CD4-positive, alpha-beta memory T cell (primary cell): ENCODE data around the gene NPBWR2. TPM values are rescaled to one million over a fixed set of nuclear protein-coding genes. Genes with fewer than 3 reads are reported as not detected.
A peak's percentile ranks its signal among the peaks of the same experiment; 100 is the strongest.
"Not testable (repeated sequence)": the region's sequence is repeated elsewhere in the genome, so short reads cannot be mapped to it uniquely, and the experiment has no call there.

Source experiments
- CTCF ChIA-PET: fragments of 350-600 bp; sonication (Branson Sonifier 250); formaldehyde crosslinking; loops from one replicate; lab custom pipeline; 2021; ENCODE audit warnings: inconsistent platforms; ENCODE audit not compliant: partially characterized antibody; lab: Charles Lee
- POLR2A ChIA-PET: fragments of 350-600 bp; sonication (Branson Sonifier 250); formaldehyde crosslinking; loops from one replicate; lab custom pipeline; 2021; ENCODE audit not compliant: partially characterized antibody; lab: Charles Lee
- DNase-seq, 5 donors: peaks; one replicate each; pipeline versions ENCODE4 v3.0.0 to v3.0.0-alpha.2; 2020 to 2022; ENCODE audit warnings: mixed read lengths in 1 of 5
- H3K27ac ChIP-seq: one replicate; pipeline ENCODE4 v1.7.0; 2013; ENCODE audit warnings: low read depth, low read length
- H3K27me3 ChIP-seq: 2 replicates; pipeline ENCODE4 v1.7.0; 2013; ENCODE audit warnings: mild to moderate bottlenecking, low read length, moderate library complexity; ENCODE audit not compliant: insufficient read depth
- H3K36me3 ChIP-seq: 2 replicates; pipeline ENCODE4 v1.7.0; 2013; ENCODE audit warnings: mild to moderate bottlenecking, low read length, moderate library complexity; ENCODE audit not compliant: insufficient read depth
- H3K4me1 ChIP-seq: 2 replicates; pipeline ENCODE4 v1.7.0; 2013; ENCODE audit warnings: mild to moderate bottlenecking, low read length, moderate library complexity; ENCODE audit not compliant: insufficient read depth
- H3K4me3 ChIP-seq, 2 donors: one replicate each; pipeline ENCODE4 v1.7.0; 2013; ENCODE audit warnings: low read length in 2 of 2, mild to moderate bottlenecking in 1 of 2
- H3K9me3 ChIP-seq, 2 donors: one replicate each; pipeline ENCODE4 v1.7.0; 2013; ENCODE audit warnings: low read length in 2 of 2, control low read depth in 1 of 2; ENCODE audit not compliant: control insufficient read depth in 1 of 2
- H3K27ac Mint-ChIP-seq, 7 donors: one replicate each; pipeline ENCODE4 v1.8.0; 2020 to 2021; ENCODE audit warnings: mixed read lengths in 7 of 7, mild to moderate bottlenecking in 6 of 7, inconsistent platforms in 3 of 7, moderate library complexity in 3 of 7
- H3K27me3 Mint-ChIP-seq, 2 donors: one replicate each; pipeline ENCODE4 v1.8.0; 2020 to 2021; ENCODE audit warnings: mixed read lengths in 2 of 2
- H3K36me3 Mint-ChIP-seq, 2 donors: one replicate each; pipeline ENCODE4 v1.8.0; 2020 to 2021; ENCODE audit warnings: mixed read lengths in 2 of 2, inconsistent platforms in 1 of 2, mild to moderate bottlenecking in 1 of 2
- H3K4me1 Mint-ChIP-seq, 4 donors: one replicate each; pipeline ENCODE4 v1.8.0; 2020 to 2021; ENCODE audit warnings: mixed read lengths in 4 of 4, mild to moderate bottlenecking in 1 of 4
- H3K4me3 Mint-ChIP-seq, 8 donors: one replicate each; pipeline ENCODE4 v1.8.0; 2020 to 2021; ENCODE audit warnings: mixed read lengths in 8 of 8, mild to moderate bottlenecking in 7 of 8, moderate library complexity in 6 of 8, inconsistent platforms in 3 of 8
- H3K9me3 Mint-ChIP-seq, 8 donors: one replicate each; pipeline ENCODE4 v1.8.0; 2020 to 2021; ENCODE audit warnings: mixed read lengths in 8 of 8, mild to moderate bottlenecking in 5 of 8, inconsistent platforms in 3 of 8, moderate library complexity in 1 of 8
- intact Hi-C: fragments of 100-400 bp; cut with micrococcal nuclease; formaldehyde crosslinking; loops from one replicate; pipeline ENCODE4 v1.15.1; 2023
- polyA plus RNA-seq, 2 donors: library from polyadenylated mRNA; unstranded; fragments of 300-500 nt; fragmentation: Illumina TruSeq; gene quantifications; one replicate each; pipeline ENCODE4 v1.2.3, GENCODE V29; 2021
- total RNA-seq, 2 experiments: library from RNA; stranded (reverse); gene quantifications; one replicate each; pipeline ENCODE4 v1.2.3, GENCODE V29; 2021

NPBWR2 gene
- total and polyA plus RNA-seq, 4 experiments from 2014 or later, result not detected

DNA sequence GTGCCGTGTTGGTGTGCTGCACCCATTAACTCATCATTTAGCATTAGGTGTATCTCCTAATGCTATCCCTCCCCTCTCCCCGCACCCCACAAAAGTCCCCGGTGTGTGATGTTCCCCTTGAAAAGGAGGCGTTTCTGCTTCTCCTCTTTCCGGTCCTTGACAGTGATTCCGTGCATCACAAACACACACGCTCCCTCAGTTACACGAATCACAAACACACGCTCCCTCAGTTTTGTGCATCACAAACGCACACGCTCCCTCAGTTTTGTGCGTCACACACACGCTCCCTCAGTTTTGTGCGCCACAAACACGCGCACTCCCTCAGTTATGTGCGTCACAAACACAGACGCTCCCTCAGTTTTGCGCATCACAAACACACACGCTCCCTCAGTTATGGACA lies 27.4 kb upstream of the NPBWR2 start:
- H3K27ac ChIP-seq, H3K36me3 ChIP-seq, H3K4me3 ChIP-seq, H3K4me1 Mint-ChIP-seq, intact Hi-C loops, H3K4me3 Mint-ChIP-seq, H3K9me3 ChIP-seq, H3K36me3 Mint-ChIP-seq, CTCF ChIA-PET, POLR2A ChIA-PET, DNase-seq, H3K27me3 ChIP-seq, H3K4me1 ChIP-seq, H3K9me3 Mint-ChIP-seq: not testable (repeated sequence)
- Mint-ChIP-seq H3K27ac (peak overlapping the region in 1 of 7 donors; percentile 86), H3K27me3 (peaks cover 2 to 11% of the 10 kb centered on the region in 2 donors)

GRCh38 chr20:64133951-64134407 lies 26.6 kb upstream of the NPBWR2 start:
- Mint-ChIP-seq H3K27me3 (peaks cover 7 to 14% of the 10 kb centered on the region in 2 donors), H3K4me3 (no peak overlapping the region), H3K9me3 (peaks cover 0 to 3% (median 0%) of the 10 kb centered on the region in 8 donors), H3K4me1 (no peaks in the 10 kb centered on the region), H3K27ac (no peak overlapping the region), H3K36me3 (no peaks in the 10 kb centered on the region)
- H3K36me3 ChIP-seq, result no peaks in the 10 kb centered on the region
- no peaks in the 10 kb centered on the region for H3K4me1 ChIP-seq
- no peak overlapping the region for H3K27ac ChIP-seq
- no peak for DNase-seq
- H3K27me3 ChIP-seq, result no peaks in the 10 kb centered on the region
- intact Hi-C loops, result no loop called here
- H3K9me3 ChIP-seq, result no peaks in the 10 kb centered on the region
- POLR2A ChIA-PET, result no interaction called here
- CTCF ChIA-PET, result no interaction called here
- no peak overlapping the region for H3K4me3 ChIP-seq

GRCh38 chr20:64131406-64131805 lies 24.0 kb upstream of the NPBWR2 start:
- no peak for DNase-seq
- intact Hi-C loops, result no loop called here
- H3K9me3 Mint-ChIP-seq, result peaks cover 0 to 3% (median 0%) of the 10 kb centered on the region in 8 donors
- H3K36me3 Mint-ChIP-seq, result no peaks in the 10 kb centered on the region
- Histone ChIP-seq H3K27ac (no peak overlapping the region), H3K4me3 (no peak overlapping the region), H3K27me3 (no peaks in the 10 kb centered on the region), H3K9me3 (no peaks in the 10 kb centered on the region), H3K4me1 (no peaks in the 10 kb centered on the region), H3K36me3 (no peaks in the 10 kb centered on the region)
- no peak overlapping the region for H3K4me3 Mint-ChIP-seq
- no peaks in the 10 kb centered on the region for H3K4me1 Mint-ChIP-seq
- peaks cover 13 to 16% of the 10 kb centered on the region in 2 donors for H3K27me3 Mint-ChIP-seq
- ChIA-PET CTCF (no interaction called here), POLR2A (no interaction called here)
- H3K27ac Mint-ChIP-seq, result no peak overlapping the region

DNA sequence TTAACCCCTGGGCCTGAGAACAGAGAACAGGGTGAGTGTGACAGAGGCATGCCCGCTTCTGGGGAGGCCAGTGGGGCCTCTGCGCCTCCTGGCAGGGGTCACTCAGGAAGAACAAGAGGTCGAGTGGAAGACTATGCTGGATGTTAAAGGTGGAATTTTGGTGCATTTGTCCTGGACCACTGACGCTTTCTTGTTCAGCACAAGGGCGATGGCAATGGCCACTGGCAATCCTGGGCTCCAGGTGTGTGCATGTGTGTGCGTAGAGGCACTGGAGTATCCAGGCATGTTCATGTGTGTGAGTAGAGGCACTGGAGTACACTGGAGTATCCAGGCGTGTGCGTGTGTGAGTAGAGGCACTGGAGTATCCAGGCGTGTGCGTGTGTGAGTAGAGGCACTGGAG lies 23.5 kb upstream of the NPBWR2 start:
- Mint-ChIP-seq H3K27ac (no peak overlapping the region), H3K9me3 (peaks cover 0 to 2% (median 0%) of the 10 kb centered on the region in 8 donors), H3K27me3 (peaks cover 13 to 15% of the 10 kb centered on the region in 2 donors), H3K4me1 (no peaks in the 10 kb centered on the region), H3K36me3 (no peaks in the 10 kb centered on the region), H3K4me3 (no peak overlapping the region)
- Histone ChIP-seq H3K4me3 (no peak overlapping the region), H3K27me3 (no peaks in the 10 kb centered on the region), H3K4me1 (no peaks in the 10 kb centered on the region), H3K27ac (no peak overlapping the region), H3K36me3 (no peaks in the 10 kb centered on the region), H3K9me3 (no peaks in the 10 kb centered on the region)
- intact Hi-C loops, result no loop called here
- CTCF ChIA-PET, result no interaction called here
- DNase-seq, result no peak
- POLR2A ChIA-PET, result no interaction called here

DNA sequence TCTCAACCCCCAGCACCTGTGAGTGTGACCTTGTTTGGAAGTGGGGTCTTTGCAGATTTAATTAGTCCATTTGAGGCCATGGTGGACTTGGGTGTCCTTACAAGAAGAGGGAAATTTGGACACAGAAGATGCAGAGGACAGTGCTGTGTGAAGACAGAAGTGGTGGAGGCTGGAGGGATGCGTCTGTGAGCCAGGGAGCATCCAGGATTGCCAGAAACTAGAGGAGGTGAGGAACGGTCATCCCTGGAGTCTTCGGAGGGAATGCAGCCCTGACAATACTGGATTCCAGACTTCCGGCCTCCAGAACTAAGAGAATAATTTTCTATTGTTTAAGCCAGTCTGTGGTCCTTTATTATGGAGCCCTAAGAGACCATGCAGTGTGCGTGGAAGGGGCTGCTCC lies 22.9 kb upstream of the NPBWR2 start:
- H3K9me3 Mint-ChIP-seq, result no peaks in the 10 kb centered on the region
- Histone ChIP-seq H3K4me1 (no peaks in the 10 kb centered on the region), H3K27ac (no peak overlapping the region), H3K27me3 (no peaks in the 10 kb centered on the region), H3K9me3 (no peaks in the 10 kb centered on the region), H3K4me3 (no peak overlapping the region), H3K36me3 (no peaks in the 10 kb centered on the region)
- POLR2A ChIA-PET, result no interaction called here
- H3K27me3 Mint-ChIP-seq, result peaks cover 13 to 14% of the 10 kb centered on the region in 2 donors
- CTCF ChIA-PET, result no interaction called here
- intact Hi-C loops, result no loop called here
- no peak for DNase-seq
- H3K27ac Mint-ChIP-seq, result peak overlapping the region in 1 of 7 donors; percentile 59
- no peaks in the 10 kb centered on the region for H3K36me3 Mint-ChIP-seq
- H3K4me3 Mint-ChIP-seq, result no peak overlapping the region
- no peaks in the 10 kb centered on the region for H3K4me1 Mint-ChIP-seq

DNA sequence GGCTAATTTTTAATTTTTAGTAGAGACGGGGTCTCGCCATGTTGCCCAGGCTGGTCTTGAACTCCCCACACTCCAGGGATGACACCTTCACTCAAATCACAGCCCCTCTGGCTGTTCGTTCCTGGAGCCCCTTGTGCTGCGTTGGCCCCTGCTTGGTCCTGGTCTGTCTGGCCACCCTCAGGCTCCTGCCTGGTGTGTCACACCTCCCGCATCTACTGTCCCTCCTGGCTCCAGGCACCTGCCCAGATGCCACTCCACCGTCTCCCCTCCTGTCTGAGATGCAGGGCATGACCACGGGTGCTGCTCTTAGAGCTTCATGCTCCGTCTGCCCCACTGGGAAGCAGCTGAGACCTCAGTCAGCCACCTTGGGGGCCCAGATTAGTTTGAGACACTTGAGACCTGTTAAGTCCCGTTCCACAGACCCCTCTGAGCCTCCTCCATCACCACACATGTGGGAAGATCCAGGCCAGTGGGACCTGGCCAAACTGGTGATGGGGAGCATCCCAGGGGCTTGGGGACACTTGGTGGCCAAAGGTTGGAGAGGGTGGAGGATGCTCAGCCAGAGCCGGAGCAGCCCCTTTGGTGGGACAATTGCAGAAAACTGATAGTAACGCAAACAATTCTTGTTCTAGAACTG lies 21.9 kb upstream of the NPBWR2 start:
- no peaks in the 10 kb centered on the region for H3K4me1 Mint-ChIP-seq
- ChIA-PET CTCF (no interaction called here), POLR2A (no interaction called here)
- intact Hi-C loops, result no loop called here
- H3K27ac Mint-ChIP-seq, result no peak overlapping the region
- H3K4me3 ChIP-seq, result no peak overlapping the region
- H3K9me3 Mint-ChIP-seq, result no peaks in the 10 kb centered on the region
- H3K27me3 ChIP-seq, result no peaks in the 10 kb centered on the region
- H3K4me1 ChIP-seq, result no peaks in the 10 kb centered on the region
- no peak overlapping the region for H3K27ac ChIP-seq
- no peak overlapping the region for H3K4me3 Mint-ChIP-seq
- H3K36me3 Mint-ChIP-seq, result no peaks in the 10 kb centered on the region
- peaks cover 14 to 17% of the 10 kb centered on the region in 2 donors for H3K27me3 Mint-ChIP-seq
- no peak for DNase-seq
- no peaks in the 10 kb centered on the region for H3K36me3 ChIP-seq
- H3K9me3 ChIP-seq, result no peaks in the 10 kb centered on the region

DNA sequence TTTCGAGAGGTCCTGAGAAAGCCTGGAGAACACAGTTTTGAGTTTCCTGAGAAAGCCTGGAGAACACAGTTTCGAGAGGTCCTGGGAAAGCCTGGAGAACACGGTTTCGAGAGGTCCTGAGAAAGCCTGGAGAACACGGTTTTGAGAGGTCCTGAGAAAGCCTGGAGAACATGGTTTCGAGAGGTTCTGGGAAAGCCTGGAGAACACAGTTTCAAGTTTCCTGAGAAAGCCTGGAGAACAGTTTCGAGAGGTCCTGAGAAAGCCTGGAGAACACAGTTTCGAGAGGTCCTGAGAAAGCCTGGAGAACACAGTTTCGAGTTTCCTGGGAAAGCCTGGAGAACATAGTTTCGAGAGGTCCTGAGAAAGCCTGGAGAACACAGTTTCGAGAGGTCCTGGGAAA lies 16.2 kb upstream of the NPBWR2 start:
- H3K36me3 Mint-ChIP-seq, POLR2A ChIA-PET, H3K9me3 ChIP-seq, CTCF ChIA-PET, H3K36me3 ChIP-seq, H3K4me3 ChIP-seq, H3K9me3 Mint-ChIP-seq, H3K27ac Mint-ChIP-seq, DNase-seq, H3K4me1 Mint-ChIP-seq, H3K27ac ChIP-seq, intact Hi-C loops, H3K4me3 Mint-ChIP-seq: not testable (repeated sequence)
- H3K4me1 ChIP-seq, result peaks cover 11% of the 10 kb centered on the region
- H3K27me3 Mint-ChIP-seq, result peaks cover 7 to 15% of the 10 kb centered on the region in 2 donors
- peaks cover 10% of the 10 kb centered on the region for H3K27me3 ChIP-seq
